H9 (cell line): ENCODE measurements around the gene CACNA2D3. TPM values are rescaled to one million over a fixed set of nuclear protein-coding genes. Genes with fewer than 3 reads are reported as not detected.

Experiments
- DNase-seq: peaks from one replicate; pipeline ENCODE4 v3.0.0-alpha.2; 2017
- H2AFZ ChIP-seq: one replicate; pipeline ENCODE4 v1.6.1; 2013; ENCODE audit warnings: mild to moderate bottlenecking, low read length, control low read depth, moderate library complexity
- H2AK5ac ChIP-seq: 2 replicates; pipeline ENCODE4 v1.6.1; 2013; ENCODE audit warnings: low read length, control low read depth, mixed read lengths; ENCODE audit not compliant: insufficient read length
- H2BK120ac ChIP-seq: one replicate; pipeline ENCODE4 v1.6.1; 2013; ENCODE audit warnings: low read depth, mild to moderate bottlenecking, low read length, control low read depth, inconsistent platforms; ENCODE audit not compliant: poor library complexity, severe bottlenecking
- H2BK12ac ChIP-seq: 2 replicates; pipeline ENCODE4 v1.6.1; 2013; ENCODE audit warnings: low read length, control low read depth, mixed read lengths, low read depth; ENCODE audit not compliant: insufficient read length
- H2BK15ac ChIP-seq: 2 replicates; pipeline ENCODE4 v1.6.1; 2013; ENCODE audit warnings: low read depth, low read length, control low read depth
- H2BK20ac ChIP-seq: one replicate; pipeline ENCODE4 v1.6.1; 2013; ENCODE audit warnings: low read depth, mild to moderate bottlenecking, low read length, control low read depth, inconsistent platforms; ENCODE audit not compliant: poor library complexity, severe bottlenecking
- H2BK5ac ChIP-seq: 2 replicates; pipeline ENCODE4 v1.6.1; 2013; ENCODE audit warnings: low read length, control low read depth, mixed read lengths; ENCODE audit not compliant: insufficient read length
- H3K14ac ChIP-seq: 2 replicates; pipeline ENCODE4 v1.6.1; 2013; ENCODE audit warnings: low read length, control low read depth; ENCODE audit not compliant: insufficient read depth
- H3K18ac ChIP-seq: 2 replicates; pipeline ENCODE4 v1.6.1; 2013; ENCODE audit warnings: low read depth, mild to moderate bottlenecking, mixed read lengths, low read length, control low read depth; ENCODE audit not compliant: insufficient read length
- H3K23ac ChIP-seq: 2 replicates; pipeline ENCODE4 v1.6.1; 2013; ENCODE audit warnings: low read length, control low read depth, mixed read lengths, low read depth; ENCODE audit not compliant: insufficient read length
- H3K23me2 ChIP-seq: 2 replicates; pipeline ENCODE4 v1.6.1; 2013; ENCODE audit warnings: low read depth, mild to moderate bottlenecking, mixed read lengths, low read length, control low read depth; ENCODE audit not compliant: insufficient read length, poor library complexity, severe bottlenecking
- H3K27ac ChIP-seq: 2 replicates; pipeline ENCODE4 v1.5.1; 2013; ENCODE audit warnings: low read length, control low read depth, mixed read lengths, low read depth; ENCODE audit not compliant: insufficient read length
- H3K27me3 ChIP-seq: 2 replicates; pipeline ENCODE4 v1.6.1; 2013; ENCODE audit warnings: low read length, control low read depth, inconsistent platforms; ENCODE audit not compliant: insufficient read depth
- H3K4ac ChIP-seq: 2 replicates; pipeline ENCODE4 v1.6.1; 2013; ENCODE audit warnings: low read depth, mild to moderate bottlenecking, control low read depth, inconsistent platforms, low read length, moderate library complexity
- H3K4me1 ChIP-seq: 2 replicates; pipeline ENCODE4 v1.6.1; 2013; ENCODE audit warnings: low read length, control low read depth, inconsistent platforms; ENCODE audit not compliant: insufficient read depth
- H3K4me2 ChIP-seq: 2 replicates; pipeline ENCODE4 v1.6.1; 2013; ENCODE audit warnings: low read length, control low read depth, mixed read lengths; ENCODE audit not compliant: insufficient read length, insufficient read depth
- H3K56ac ChIP-seq: 2 replicates; pipeline ENCODE4 v1.6.1; 2013; ENCODE audit warnings: low read depth, mild to moderate bottlenecking, mixed read lengths, low read length, control low read depth; ENCODE audit not compliant: insufficient read length
- H3K79me1 ChIP-seq: 2 replicates; pipeline ENCODE4 v1.6.1; 2013; ENCODE audit warnings: low read depth, mild to moderate bottlenecking, moderate library complexity, low read length, control low read depth, inconsistent platforms; ENCODE audit not compliant: insufficient read depth, poor library complexity, severe bottlenecking
- H3K79me2 ChIP-seq: 2 replicates; pipeline ENCODE4 v1.6.1; 2013; ENCODE audit warnings: low read length, control low read depth, inconsistent platforms; ENCODE audit not compliant: insufficient read depth
- H3K9ac ChIP-seq: 2 replicates; pipeline ENCODE4 v1.6.1; 2013; ENCODE audit warnings: low read length, control low read depth, mixed read lengths; ENCODE audit not compliant: insufficient read length; ENCODE audit errors: extremely low read depth
- H3K9me3 ChIP-seq: one replicate; pipeline ENCODE4 v1.6.1; 2013; ENCODE audit warnings: low read depth, low read length, inconsistent platforms; ENCODE audit not compliant: control insufficient read depth
- H3T11ph ChIP-seq: one replicate; pipeline ENCODE4 v1.6.1; 2013; ENCODE audit warnings: mild to moderate bottlenecking, low read length, control low read depth, inconsistent platforms
- H4K20me1 ChIP-seq: one replicate; pipeline ENCODE4 v1.6.1; 2013; ENCODE audit not compliant: control insufficient read depth, insufficient read length, insufficient read depth
- H4K5ac ChIP-seq: 2 replicates; pipeline ENCODE4 v1.6.1; 2013; ENCODE audit warnings: low read depth, mild to moderate bottlenecking, mixed read lengths, low read length, control low read depth; ENCODE audit not compliant: insufficient read length
- H4K8ac ChIP-seq: replicated peaks from 2 replicates; pipeline ENCODE4 v1.6.1; 2013; ENCODE audit warnings: low read length, control low read depth, mixed read lengths, low read depth; ENCODE audit not compliant: insufficient read length
- H4K91ac ChIP-seq: 2 replicates; pipeline ENCODE4 v1.6.1; 2013; ENCODE audit warnings: low read depth, mild to moderate bottlenecking, moderate library complexity, mixed read lengths, low read length, control low read depth; ENCODE audit not compliant: insufficient read length
- H3K27ac Mint-ChIP-seq, 3 experiments: 2 replicates in 2 of 3; 3 replicates in 1 of 3; pipeline ENCODE4 v1.8.0; 2020 to 2021; ENCODE audit warnings: mixed read lengths in 3 of 3, mild to moderate bottlenecking in 1 of 3, moderate library complexity in 1 of 3
- H3K27me3 Mint-ChIP-seq: 2 replicates; pipeline ENCODE4 v1.8.0; 2021; ENCODE audit warnings: low read depth, mild to moderate bottlenecking, moderate library complexity, mixed read lengths
- H3K36me3 Mint-ChIP-seq, 3 experiments: 2 replicates in 2 of 3; 3 replicates in 1 of 3; pipeline ENCODE4 v1.8.0; 2020 to 2021; ENCODE audit warnings: low read depth in 3 of 3, mixed read lengths in 3 of 3; ENCODE audit not compliant: insufficient read depth in 1 of 3
- H3K4me1 Mint-ChIP-seq, 2 experiments: 2 replicates each; pipeline ENCODE4 v1.8.0; 2020; ENCODE audit warnings: mixed read lengths in 2 of 2
- H3K4me3 Mint-ChIP-seq, 2 experiments: 2 replicates in 1 of 2; 3 replicates in 1 of 2; pipeline ENCODE4 v1.8.0; 2020 to 2021; ENCODE audit warnings: mild to moderate bottlenecking in 2 of 2, mixed read lengths in 2 of 2, moderate library complexity in 1 of 2
- H3K9me3 Mint-ChIP-seq, 2 experiments: 2 replicates in 1 of 2; 3 replicates in 1 of 2; pipeline ENCODE4 v1.8.0; 2020; ENCODE audit warnings: mild to moderate bottlenecking in 2 of 2, mixed read lengths in 2 of 2, moderate library complexity in 1 of 2
- WGBS: extraction: QIAGEN DNeasy Blood & Tissue Kit; methylation state at CpG from one replicate; pipeline ENCODE4 v1.1.7; 2013; ENCODE audit warnings: missing lambda C conversion rate, low lambda C conversion rate, mixed read lengths; ENCODE audit not compliant: insufficient read length; ENCODE audit errors: extremely low coverage; 5-methylcytosine and 5-hydroxymethylcytosine counted together
- total RNA-seq: library from RNA; stranded (reverse); gene quantifications from 2 replicates; pipeline ENCODE4 v1.2.1, GENCODE V29; 2021
- TF ChIP-seq, protein P1 (sequence below): fragments of 200-600 bp; sonication (generic); conservative IDR thresholded peaks from 3 replicates; pipeline ENCODE4 v1.8.0; 2021; ENCODE audit warnings: antibody characterized with exemption, mild to moderate bottlenecking

Gene CACNA2D3
- total RNA-seq, 1 experiment from 2014 or later = 3.2 TPM

DNA sequence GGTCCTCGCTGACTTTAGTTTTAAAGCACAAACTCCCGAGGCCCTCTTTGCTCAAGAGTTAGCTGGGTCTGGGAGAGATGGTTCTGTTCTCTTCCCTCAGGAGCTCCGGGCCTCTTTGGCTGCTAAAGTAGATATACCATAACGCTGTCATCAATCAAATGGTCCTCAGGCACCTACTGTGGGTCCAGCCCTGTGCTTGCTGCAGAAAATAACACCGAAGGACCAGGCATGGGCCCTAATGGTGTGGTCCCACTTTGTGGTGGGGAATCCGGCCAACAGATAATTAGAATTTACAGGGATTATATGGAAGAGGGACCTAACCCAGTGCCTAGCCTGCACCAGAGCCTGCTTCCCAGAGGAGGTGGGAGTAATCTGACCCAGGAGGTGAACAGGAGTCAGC is 458.1 kb downstream of the CACNA2D3 start:
- Histone ChIP-seq H2AFZ (no peak overlapping the region), H3K4me2 (no peak overlapping the region), H3K56ac (no peak overlapping the region), H3K18ac (no peak overlapping the region), H4K91ac (no peak overlapping the region), H3K79me1 (no peaks in the 10 kb centered on the region), H4K20me1 (no peaks in the 10 kb centered on the region), H2BK12ac (no peak overlapping the region), H4K8ac (no peak overlapping the region), H3K23ac (no peak overlapping the region), H3K4me1 (no peaks in the 10 kb centered on the region), H3K27ac (no peak overlapping the region), H2BK120ac (no peak overlapping the region), H2BK20ac (no peak overlapping the region), H3K9ac (no peak overlapping the region), H3K27me3 (no peaks in the 10 kb centered on the region), H2BK15ac (no peak overlapping the region), H4K5ac (no peak overlapping the region), H3K79me2 (no peaks in the 10 kb centered on the region), H3K9me3 (no peaks in the 10 kb centered on the region), H3K4ac (no peak overlapping the region), H3K14ac (no peak overlapping the region), H2AK5ac (no peak overlapping the region), H3T11ph (no peak overlapping the region), H2BK5ac (no peak overlapping the region), H3K23me2 (no peaks in the 10 kb centered on the region)
- H3K27ac Mint-ChIP-seq = no peak overlapping the region; a peak in 1 of 7 replicates
- no peak overlapping the region for H3K4me3 Mint-ChIP-seq
- DNase-seq = no peak
- TF ChIP-seq, protein P1, sequence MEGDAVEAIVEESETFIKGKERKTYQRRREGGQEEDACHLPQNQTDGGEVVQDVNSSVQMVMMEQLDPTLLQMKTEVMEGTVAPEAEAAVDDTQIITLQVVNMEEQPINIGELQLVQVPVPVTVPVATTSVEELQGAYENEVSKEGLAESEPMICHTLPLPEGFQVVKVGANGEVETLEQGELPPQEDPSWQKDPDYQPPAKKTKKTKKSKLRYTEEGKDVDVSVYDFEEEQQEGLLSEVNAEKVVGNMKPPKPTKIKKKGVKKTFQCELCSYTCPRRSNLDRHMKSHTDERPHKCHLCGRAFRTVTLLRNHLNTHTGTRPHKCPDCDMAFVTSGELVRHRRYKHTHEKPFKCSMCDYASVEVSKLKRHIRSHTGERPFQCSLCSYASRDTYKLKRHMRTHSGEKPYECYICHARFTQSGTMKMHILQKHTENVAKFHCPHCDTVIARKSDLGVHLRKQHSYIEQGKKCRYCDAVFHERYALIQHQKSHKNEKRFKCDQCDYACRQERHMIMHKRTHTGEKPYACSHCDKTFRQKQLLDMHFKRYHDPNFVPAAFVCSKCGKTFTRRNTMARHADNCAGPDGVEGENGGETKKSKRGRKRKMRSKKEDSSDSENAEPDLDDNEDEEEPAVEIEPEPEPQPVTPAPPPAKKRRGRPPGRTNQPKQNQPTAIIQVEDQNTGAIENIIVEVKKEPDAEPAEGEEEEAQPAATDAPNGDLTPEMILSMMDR = no peak
- H3K36me3 Mint-ChIP-seq = peaks cover 0 to 5% (median 4%) of the 10 kb centered on the region in 3 experiments; a peak in 3 of 7 replicates
- no CpG with 5 or more reads among the region's 6 CpGs for WGBS
- H3K27me3 Mint-ChIP-seq = peaks cover 7% of the 10 kb centered on the region
- peaks cover 13 to 14% of the 10 kb centered on the region in 2 experiments for H3K4me1 Mint-ChIP-seq
- peaks cover 9 to 12% of the 10 kb centered on the region in 2 experiments for H3K9me3 Mint-ChIP-seq
